Activated CD8-positive, alpha-beta memory T cell treated with anti-CD3 and anti-CD28 coated beads, Interleukin-2, amount 50 U/mL, for 48 hours (primary cell): ENCODE data around the gene QRSL1.
"Not testable (repeated sequence)": the region's sequence is repeated elsewhere in the genome, so short reads cannot be mapped to it uniquely, and the experiment has no call there.

Experiments
- DNase-seq: peaks from one replicate; pipeline ENCODE4 v3.0.0-alpha.2; 2020

Gene QRSL1

GRCh38 chr6:106629103-106629858, at the start of gene QRSL1, which contains the start of gene RTN4IP1:
Gene QRSL1, plus strand, starts transcription at chr6:106629578. Its CDS starts 104 bp downstream, at chr6:106629682.
Gene RTN4IP1, minus strand, starts transcription at chr6:106629498. Its CDS starts 477 bp downstream, at chr6:106629021.
- DNase-seq, result peak; percentile 88

- no peak for DNase-seq
Measured at GRCh38 chr6:106581468-106581867, 47.9 kb upstream of the QRSL1 start.

- DNase-seq, result no peak
Measured at GRCh38 chr6:106586815-106587415, 42.5 kb upstream of the QRSL1 start.

GRCh38 chr6:106588937-106589336, 40.4 kb upstream of the QRSL1 start:
- not testable (repeated sequence) for DNase-seq

GRCh38 chr6:106591111-106591825, 38.1 kb upstream of the QRSL1 start:
- no peak for DNase-seq

- DNase-seq, result no peak
Measured at GRCh38 chr6:106599440-106599839, 29.9 kb upstream of the QRSL1 start.

- DNase-seq, result no peak
Measured at GRCh38 chr6:106600329-106600728, 29.0 kb upstream of the QRSL1 start.

GRCh38 chr6:106608080-106608668, 21.2 kb upstream of the QRSL1 start:
- DNase-seq, result no peak

- no peak for DNase-seq
Measured at GRCh38 chr6:106609699-106610098, 19.7 kb upstream of the QRSL1 start.

- DNase-seq, result no peak
Measured at GRCh38 chr6:106611030-106611429, 18.3 kb upstream of the QRSL1 start.

GRCh38 chr6:106612671-106613416, 16.5 kb upstream of the QRSL1 start:
- no peak for DNase-seq

- no peak for DNase-seq
Measured at GRCh38 chr6:106613590-106613989, 15.8 kb upstream of the QRSL1 start.

- DNase-seq, result no peak
Measured at GRCh38 chr6:106614166-106614565, 15.2 kb upstream of the QRSL1 start.

GRCh38 chr6:106614592-106615257, 14.7 kb upstream of the QRSL1 start:
- no peak for DNase-seq

- DNase-seq, result no peak
Measured at GRCh38 chr6:106617302-106617701, 12.1 kb upstream of the QRSL1 start.

GRCh38 chr6:106617857-106618256, 11.5 kb upstream of the QRSL1 start:
- no peak for DNase-seq

GRCh38 chr6:106618324-106618723, 11.1 kb upstream of the QRSL1 start:
- DNase-seq, result no peak

- DNase-seq, result no peak
Measured at GRCh38 chr6:106619223-106619622, 10.2 kb upstream of the QRSL1 start.

GRCh38 chr6:106620931-106621672, 8.3 kb upstream of the QRSL1 start:
- DNase-seq, result no peak

GRCh38 chr6:106622412-106622811, 7.0 kb upstream of the QRSL1 start:
- DNase-seq, result no peak

GRCh38 chr6:106623039-106623438, 6.3 kb upstream of the QRSL1 start:
- DNase-seq, result no peak
